Psoas muscle (tissue), 8 donors: ENCODE data around the gene IGDCC3. TPM values are rescaled to one million over a fixed set of nuclear protein-coding genes. Genes with fewer than 3 reads are reported as not detected.

Source experiments
- ATAC-seq, 4 donors: fragments of 200-7000 bp; cut with Tn5 transposase; one replicate each; pipeline ENCODE4 v1.9.1; 2020; ENCODE audit warnings: moderate library complexity in 3 of 4, mild to moderate bottlenecking in 2 of 4
- DNase-seq, 2 donors: peaks; one replicate each; pipeline ENCODE4 v3.0.0-alpha.2; 2020
- H3K27ac ChIP-seq: fragments of 200-600 bp; one replicate; pipeline ENCODE4 v1.8.0; 2022
- H3K27me3 ChIP-seq, 3 donors: fragments of 200-600 bp in 1 of 3; one replicate each; pipeline versions ENCODE4 v1.6.1 to v1.8.0; 2013 to 2022; ENCODE audit warnings: low read length in 2 of 3, mild to moderate bottlenecking in 2 of 3, moderate library complexity in 1 of 3; ENCODE audit not compliant: insufficient read depth in 3 of 3
- H3K36me3 ChIP-seq, 2 donors: fragments of 200-600 bp in 1 of 2; one replicate each; pipeline versions ENCODE4 v1.6.1 to v1.8.0; 2013 to 2022; ENCODE audit warnings: low read depth in 1 of 2, mild to moderate bottlenecking in 1 of 2, moderate library complexity in 1 of 2; ENCODE audit not compliant: insufficient read depth in 1 of 2
- H3K4me1 ChIP-seq: fragments of 200-600 bp; one replicate; pipeline ENCODE4 v1.8.0; 2022
- H3K4me3 ChIP-seq: fragments of 200-600 bp; one replicate; pipeline ENCODE4 v1.8.0; 2022; ENCODE audit warnings: mild to moderate bottlenecking
- H3K9me3 ChIP-seq: fragments of 200-600 bp; one replicate; pipeline ENCODE4 v1.8.0; 2022
- CTCF ChIP-seq: fragments of 200-600 bp; IDR thresholded peaks from one replicate; pipeline ENCODE4 v1.8.0; 2022; ENCODE audit warnings: antibody characterized with exemption
- WGBS, 3 donors: extraction: QIAGEN DNeasy Blood & Tissue Kit; methylation state at CpG; one replicate each; pipeline versions ENCODE4 v1.1.6 to v1.1.7; 2013; 5-methylcytosine and 5-hydroxymethylcytosine counted together
- intact Hi-C, 2 donors: fragments of 100-400 bp; cut with DNase I; formaldehyde crosslinking; loops; one replicate each; pipeline versions ENCODE4 v1.11.0 to v1.14.2; 2022
- polyA plus RNA-seq, 3 donors: library from polyadenylated mRNA; stranded (reverse); fragments of 200-250 nt; gene quantifications; one replicate each; pipeline ENCODE4 v1.2.3, GENCODE V29; 2013
- total RNA-seq, 4 donors: library from RNA; stranded (reverse); fragmentation: NEBNext Ultra II Directional in 2 of 4; extraction: Animal tissue kit (Norgen Biotek cat#: 25700) in 2 of 4; gene quantifications; one replicate each; pipeline versions ENCODE4 v1.2.1 to v1.2.4, GENCODE V29; 2021 to 2023
- donor health status: healthy with polysubstance abuse.
- donor health status: DM: no; HTN: no; CAD: no; lungs with moderate emphysema.
- donor health status: Bipolar disorder and iron deficiency.
- donor health status: healthy.
- donor health status: DM: yes; HTN: yes; CAD: no.
- donor health status: DM: no; HTN: no; CAD: no.
- donor health status: DM: no; HTN: no; CAD: no.
- donor health status: DM: yes; HTN: yes; CAD: no.

Gene IGDCC3
- total and polyA plus RNA-seq, 7 donors: not detected

DNA sequence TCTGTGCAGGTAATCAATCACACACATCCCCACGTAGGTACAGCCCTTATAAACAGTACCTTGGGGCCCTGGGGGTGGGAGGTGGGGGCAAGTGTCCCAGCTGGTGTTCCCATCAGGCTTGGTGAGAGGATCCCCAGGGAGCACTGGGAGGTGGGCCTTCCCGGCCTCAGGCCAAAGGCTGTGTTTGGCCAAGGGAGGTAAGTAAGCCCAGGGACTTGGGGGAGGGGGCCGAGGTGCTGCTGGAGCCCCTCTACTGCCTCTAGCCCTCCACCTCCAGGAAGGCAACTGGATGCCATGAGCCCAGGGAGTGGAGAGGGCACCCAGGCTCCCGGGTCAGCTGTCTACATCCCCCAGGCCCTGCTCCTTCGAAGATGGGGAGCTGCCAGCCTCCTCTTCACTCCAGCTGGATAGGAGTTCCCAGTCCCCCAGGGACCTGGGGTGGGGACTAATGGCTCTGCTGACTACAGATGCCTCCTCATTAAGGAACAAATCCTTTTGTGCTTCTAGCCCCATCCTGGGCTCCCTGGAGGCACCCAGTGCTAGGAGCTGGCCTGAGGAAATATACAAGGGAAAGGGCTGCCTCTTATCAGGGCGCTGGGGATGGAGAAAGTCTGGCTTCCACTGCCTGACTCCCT lies 40.2 kb downstream of the IGDCC3 start:
- no peak for DNase-seq
- Histone ChIP-seq H3K4me3 (no peak overlapping the region), H3K27ac (no peak overlapping the region), H3K27me3 (peaks cover 0 to 2% (median 0%) of the 10 kb centered on the region in 3 donors), H3K4me1 (no peaks in the 10 kb centered on the region), H3K9me3 (no peaks in the 10 kb centered on the region), H3K36me3 (no peaks in the 10 kb centered on the region)
- TF ChIP-seq CTCF: no peak
- ATAC-seq: no peak
- intact Hi-C loops: no loop called here
- WGBS, 3 donors: 51 to 55% (median 54%) methylated on average over 6 of the region's 6 CpGs

DNA sequence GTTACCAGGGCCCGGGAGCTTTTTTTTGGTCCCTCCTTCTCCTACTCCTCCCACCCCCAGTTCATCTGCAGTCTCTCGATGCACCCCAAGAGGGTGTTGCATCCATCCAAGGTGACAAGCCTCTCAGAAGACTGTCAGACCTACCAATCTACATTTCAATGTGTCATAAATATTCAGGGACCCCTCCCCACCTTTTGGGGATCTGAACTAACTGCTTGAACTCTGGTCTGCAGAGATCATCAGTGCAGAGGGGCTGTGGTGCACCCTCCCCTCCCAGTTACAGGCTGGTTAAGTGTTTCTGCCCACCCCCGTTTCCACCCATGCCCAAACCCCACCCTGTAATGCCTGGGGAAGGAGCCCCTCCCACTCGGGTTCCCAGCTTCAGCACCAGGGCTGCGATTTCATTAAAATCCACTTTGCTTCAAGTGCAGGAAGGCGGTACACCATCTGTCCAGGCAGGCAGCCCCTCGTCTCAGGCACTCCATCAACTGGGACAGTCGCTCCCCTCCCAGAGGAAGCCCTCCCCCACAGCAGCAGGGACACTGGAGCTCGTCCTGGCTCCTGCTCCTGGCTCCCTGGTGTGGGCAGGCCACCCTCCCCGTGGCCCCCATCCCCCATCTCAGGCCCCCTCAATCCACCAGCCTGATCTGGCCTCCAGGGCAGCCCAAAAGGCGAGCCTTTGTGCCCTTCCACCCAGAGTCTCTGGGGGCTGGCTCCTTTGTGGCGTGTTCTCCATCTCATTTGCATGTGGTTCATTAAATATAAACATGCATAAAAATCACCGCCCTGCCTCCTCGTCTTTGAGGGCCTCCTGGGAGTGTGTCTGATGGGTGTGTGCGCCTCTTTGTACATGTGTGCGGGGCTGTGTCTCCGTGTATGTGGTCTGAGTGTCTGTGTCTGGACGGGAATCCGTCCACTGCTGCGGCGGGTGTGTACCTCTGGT lies 41.0 kb downstream of the IGDCC3 start:
- intact Hi-C loops: no loop called here
- no peak for ATAC-seq
- no peaks in the 10 kb centered on the region for H3K4me1 ChIP-seq
- 64 to 72% (median 68%) methylated on average over 21 of the region's 21 CpGs for WGBS, 3 donors
- no peaks in the 10 kb centered on the region for H3K36me3 ChIP-seq
- TF ChIP-seq CTCF: no peak
- no peak overlapping the region for H3K4me3 ChIP-seq
- DNase-seq: no peak
- no peaks in the 10 kb centered on the region for H3K9me3 ChIP-seq
- peaks cover 0 to 2% (median 0%) of the 10 kb centered on the region in 3 donors for H3K27me3 ChIP-seq
- H3K27ac ChIP-seq: no peak overlapping the region

DNA sequence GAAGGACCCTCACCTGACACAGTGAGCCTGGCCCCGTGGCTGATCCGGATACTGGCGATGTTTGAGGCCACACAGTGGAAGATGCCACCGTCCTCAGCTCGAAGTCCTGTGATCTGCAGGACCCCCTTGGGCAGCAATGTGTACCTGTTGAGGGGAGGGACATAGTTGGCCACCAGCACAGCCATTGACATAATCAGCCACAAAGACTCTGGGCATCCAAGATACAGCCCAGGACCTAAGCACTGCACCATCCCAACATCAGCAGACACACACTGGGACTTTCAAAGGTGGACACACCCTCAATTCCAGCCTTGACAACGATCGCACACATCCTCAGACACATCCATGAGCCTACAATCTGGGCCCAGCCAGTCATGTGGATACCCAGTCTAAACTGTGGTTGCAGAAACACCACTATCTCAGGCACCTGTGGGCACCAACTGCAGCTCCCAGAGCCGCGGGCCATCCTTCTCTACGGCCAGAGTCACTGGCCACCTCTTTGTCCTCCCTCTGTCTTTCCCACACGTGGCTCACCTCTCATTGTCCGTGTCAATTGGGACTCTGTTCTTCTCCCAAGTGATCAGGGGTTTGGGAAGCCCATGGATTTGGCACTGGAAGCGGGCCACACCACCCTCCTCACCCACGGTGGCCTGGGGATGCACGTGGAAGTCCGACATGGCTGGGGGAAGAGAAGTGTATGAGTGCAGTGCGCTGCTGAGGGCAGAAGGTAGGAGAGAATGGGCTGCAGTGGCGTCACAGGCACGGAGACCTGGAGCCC lies 42.3 kb downstream of the IGDCC3 start:
- Histone ChIP-seq H3K9me3 (no peaks in the 10 kb centered on the region), H3K4me1 (no peaks in the 10 kb centered on the region), H3K27me3 (peaks cover 0 to 2% (median 0%) of the 10 kb centered on the region in 3 donors), H3K36me3 (no peaks in the 10 kb centered on the region), H3K4me3 (no peak overlapping the region), H3K27ac (no peak overlapping the region)
- DNase-seq (peak in 1 of 2 donors; percentile 28), ATAC-seq (no peak)
- intact Hi-C loops: no loop called here
- WGBS, 3 donors: 89 to 91% (median 90%) methylated on average over 19 of the region's 19 CpGs
- no peak for TF ChIP-seq CTCF

- DNase-seq (peak in 1 of 2 donors; percentile 40), ATAC-seq (no peak)
- Histone ChIP-seq H3K4me3 (no peak overlapping the region), H3K27ac (no peak overlapping the region), H3K36me3 (no peaks in the 10 kb centered on the region), H3K4me1 (no peaks in the 10 kb centered on the region), H3K9me3 (no peaks in the 10 kb centered on the region), H3K27me3 (peaks cover 0 to 2% (median 0%) of the 10 kb centered on the region in 3 donors)
- TF ChIP-seq CTCF: no peak
- WGBS, 3 donors: 69 to 72% (median 71%) methylated on average over 19 to 20 of the region's 20 CpGs
- intact Hi-C loops: no loop called here
Observed at GRCh38 chr15:65334586-65335231, 43.1 kb downstream of the IGDCC3 start.
